CD4-positive, alpha-beta T cell (primary cell): ENCODE results near the gene MEIKIN. TPM values are rescaled to one million over a fixed set of nuclear protein-coding genes. Genes with fewer than 3 reads are reported as not detected.

ENCODE experiments used
- ATAC-seq: fragments of 200-7000 bp; cut with Tn5 transposase; one replicate; pipeline ENCODE4 v1.10.0; 2022; ENCODE audit warnings: mild to moderate bottlenecking; ENCODE audit not compliant: poor library complexity
- CTCF ChIA-PET: fragments of 350-600 bp; sonication (Branson Sonifier 250); formaldehyde crosslinking; loops from one replicate; lab custom pipeline; 2021; ENCODE audit warnings: antibody characterized with exemption, inconsistent platforms; lab: Charles Lee
- POLR2A ChIA-PET: fragments of 350-600 bp; sonication (Branson Sonifier 250); formaldehyde crosslinking; loops from one replicate; lab custom pipeline; 2021; ENCODE audit warnings: antibody characterized with exemption, inconsistent platforms; lab: Charles Lee
- DNase-seq, 14 experiments: peaks; one replicate each; pipeline ENCODE4 v3.0.0-alpha.2; 2013 to 2020; ENCODE audit warnings: mixed read lengths in 2 of 14
- H3K27ac ChIP-seq, 2 donors: one replicate each; pipeline versions ENCODE4 v1.5.1 to v1.7.0; 2013; ENCODE audit warnings: low read length in 2 of 2, low read depth in 1 of 2, mild to moderate bottlenecking in 1 of 2
- H3K27me3 ChIP-seq, 2 experiments: 1 replicate in 1 of 2; 2 replicates in 1 of 2; pipeline versions ENCODE4 v1.6.1 to v1.7.0; 2013; ENCODE audit warnings: low read length in 2 of 2, control low read depth in 1 of 2, mild to moderate bottlenecking in 1 of 2, moderate library complexity in 1 of 2; ENCODE audit not compliant: insufficient read depth in 2 of 2, control insufficient read depth in 1 of 2
- H3K36me3 ChIP-seq: one replicate; pipeline ENCODE4 v1.6.1; 2013; ENCODE audit warnings: low read length, control low read depth; ENCODE audit not compliant: insufficient read depth
- H3K4me1 ChIP-seq: one replicate; pipeline ENCODE4 v1.6.1; 2013; ENCODE audit warnings: low read length, control low read depth; ENCODE audit not compliant: insufficient read depth
- H3K4me3 ChIP-seq: one replicate; pipeline ENCODE4 v1.5.1; 2013; ENCODE audit warnings: mild to moderate bottlenecking, low read length, moderate library complexity
- H3K9me3 ChIP-seq, 2 experiments: 1 replicate in 1 of 2; 2 replicates in 1 of 2; pipeline versions ENCODE4 v1.6.1 to v1.7.0; 2013; ENCODE audit warnings: low read length in 2 of 2, mild to moderate bottlenecking in 2 of 2, control low read depth in 1 of 2, moderate library complexity in 1 of 2; ENCODE audit not compliant: control insufficient read depth in 1 of 2, insufficient read depth in 1 of 2
- H3K27ac Mint-ChIP-seq: one replicate; pipeline ENCODE4 v1.8.0; 2020; ENCODE audit warnings: mixed read lengths
- H3K27me3 Mint-ChIP-seq: one replicate; pipeline ENCODE4 v1.8.0; 2021; ENCODE audit warnings: mixed read lengths
- H3K36me3 Mint-ChIP-seq: one replicate; pipeline ENCODE4 v1.8.0; 2021; ENCODE audit warnings: low read depth, mixed read lengths
- H3K4me1 Mint-ChIP-seq: one replicate; pipeline ENCODE4 v1.8.0; 2021; ENCODE audit warnings: low read depth, mixed read lengths
- H3K4me3 Mint-ChIP-seq: one replicate; pipeline ENCODE4 v1.8.0; 2020; ENCODE audit warnings: mild to moderate bottlenecking, mixed read lengths
- H3K9me3 Mint-ChIP-seq: one replicate; pipeline ENCODE4 v1.8.0; 2020; ENCODE audit warnings: mixed read lengths
- intact Hi-C, 2 experiments: fragments of 100-400 bp; cut with DNase I in 1 of 2; cut with micrococcal nuclease in 1 of 2; formaldehyde crosslinking; loops; one replicate each; pipeline versions ENCODE4 v1.15.1 to v1.9.0; 2023 to 2025; cut with DNase I, micrococcal nuclease
- total RNA-seq, 174 experiments: library from RNA in 2 of 174; stranded (reverse) in 2 of 174; gene quantifications; one replicate each; pipeline ENCODE4 v1.2.3 and lab custom pipeline; 2021 to 2026
- TF ChIP-seq, protein P1 (sequence below): fragments of 200-600 bp; IDR thresholded peaks from one replicate; pipeline ENCODE4 v1.8.0; 2022; ENCODE audit warnings: antibody characterized with exemption, mild to moderate bottlenecking

The MEIKIN gene
- total RNA-seq, 2 experiments from 2014 or later: not detected

DNA sequence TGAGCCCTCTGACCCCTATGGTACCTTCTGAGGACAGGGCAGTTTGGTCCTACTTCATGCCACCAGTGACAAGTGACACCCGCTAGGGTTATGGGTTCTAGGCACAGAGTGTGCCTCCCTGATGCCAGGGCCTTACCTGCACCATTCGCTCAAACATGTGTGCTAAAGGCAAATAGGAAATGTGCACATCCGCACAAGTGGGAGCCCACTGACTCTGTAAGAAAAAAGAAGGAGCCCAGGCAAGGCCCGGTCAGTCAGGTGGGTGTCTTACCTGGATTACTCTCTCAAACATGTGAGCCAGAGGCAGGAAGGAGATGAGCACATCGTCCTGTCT, 29.1 kb upstream of the MEIKIN start:
- H3K4me1 ChIP-seq: peaks cover 54% of the 10 kb centered on the region
- ATAC-seq: peak; percentile 49
- H3K27me3 ChIP-seq: no peaks in the 10 kb centered on the region
- peak overlapping the region; percentile 71 to 72 for H3K27ac ChIP-seq
- Mint-ChIP-seq H3K27ac (peak overlapping the region; percentile 95), H3K27me3 (no peaks in the 10 kb centered on the region), H3K4me3 (peak overlapping the region; percentile 88), H3K9me3 (no peaks in the 10 kb centered on the region), H3K36me3 (peaks cover 39% of the 10 kb centered on the region), H3K4me1 (peaks cover 85% of the 10 kb centered on the region)
- H3K9me3 ChIP-seq: no peaks in the 10 kb centered on the region
- peaks cover 23% of the 10 kb centered on the region for H3K36me3 ChIP-seq
- ChIA-PET CTCF (no interaction called here), POLR2A (interaction anchor here (1.0 to 1.4 kb wide), 2 partner anchors 15 to 177 kb away, joined by 3 to 4 read pairs; partner anchors contain the start of gene FNIP1)
- peak overlapping the region; percentile 33 for H3K4me3 ChIP-seq
- intact Hi-C loops: no loop called here
- TF ChIP-seq, protein P1, sequence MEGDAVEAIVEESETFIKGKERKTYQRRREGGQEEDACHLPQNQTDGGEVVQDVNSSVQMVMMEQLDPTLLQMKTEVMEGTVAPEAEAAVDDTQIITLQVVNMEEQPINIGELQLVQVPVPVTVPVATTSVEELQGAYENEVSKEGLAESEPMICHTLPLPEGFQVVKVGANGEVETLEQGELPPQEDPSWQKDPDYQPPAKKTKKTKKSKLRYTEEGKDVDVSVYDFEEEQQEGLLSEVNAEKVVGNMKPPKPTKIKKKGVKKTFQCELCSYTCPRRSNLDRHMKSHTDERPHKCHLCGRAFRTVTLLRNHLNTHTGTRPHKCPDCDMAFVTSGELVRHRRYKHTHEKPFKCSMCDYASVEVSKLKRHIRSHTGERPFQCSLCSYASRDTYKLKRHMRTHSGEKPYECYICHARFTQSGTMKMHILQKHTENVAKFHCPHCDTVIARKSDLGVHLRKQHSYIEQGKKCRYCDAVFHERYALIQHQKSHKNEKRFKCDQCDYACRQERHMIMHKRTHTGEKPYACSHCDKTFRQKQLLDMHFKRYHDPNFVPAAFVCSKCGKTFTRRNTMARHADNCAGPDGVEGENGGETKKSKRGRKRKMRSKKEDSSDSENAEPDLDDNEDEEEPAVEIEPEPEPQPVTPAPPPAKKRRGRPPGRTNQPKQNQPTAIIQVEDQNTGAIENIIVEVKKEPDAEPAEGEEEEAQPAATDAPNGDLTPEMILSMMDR: no peak
- DNase-seq: peak in 3 of 14 experiments; percentile 5 to 42 (median 27)

GRCh38 chr5:131974016-131974415, 28.6 kb upstream of the MEIKIN start:
- ChIA-PET CTCF (no interaction called here), POLR2A (interaction anchor here (0.6 to 1.4 kb wide), 4 partner anchors 11 to 177 kb away, joined by 3 to 4 read pairs (median 3); partner anchors contain the start of gene FNIP1)
- intact Hi-C loops: no loop called here
- peak overlapping the region; percentile 95 for H3K27ac Mint-ChIP-seq
- TF ChIP-seq, protein P1: no peak
- peak overlapping the region; percentile 33 for H3K4me3 ChIP-seq
- H3K9me3 ChIP-seq: no peaks in the 10 kb centered on the region
- H3K4me1 ChIP-seq: peaks cover 54% of the 10 kb centered on the region
- H3K36me3 ChIP-seq: peaks cover 25% of the 10 kb centered on the region
- no peaks in the 10 kb centered on the region for H3K27me3 ChIP-seq
- H3K9me3 Mint-ChIP-seq: no peaks in the 10 kb centered on the region
- no peak for ATAC-seq
- H3K4me3 Mint-ChIP-seq: peak overlapping the region; percentile 88
- peak overlapping the region; percentile 71 to 72 for H3K27ac ChIP-seq
- no peaks in the 10 kb centered on the region for H3K27me3 Mint-ChIP-seq
- H3K4me1 Mint-ChIP-seq: peaks cover 84% of the 10 kb centered on the region
- peaks cover 44% of the 10 kb centered on the region for H3K36me3 Mint-ChIP-seq
- DNase-seq: no peak

- no peaks in the 10 kb centered on the region for H3K27me3 Mint-ChIP-seq
- intact Hi-C loops: no loop called here
- Histone ChIP-seq H3K4me1 (peaks cover 54% of the 10 kb centered on the region), H3K27me3 (no peaks in the 10 kb centered on the region), H3K9me3 (no peaks in the 10 kb centered on the region), H3K27ac (peak overlapping the region; percentile 52 to 72), H3K4me3 (no peak overlapping the region), H3K36me3 (peaks cover 29% of the 10 kb centered on the region)
- H3K9me3 Mint-ChIP-seq: no peaks in the 10 kb centered on the region
- ChIA-PET CTCF (no interaction called here), POLR2A (interaction anchor here (1.0 to 1.4 kb wide), 2 partner anchors 10 to 176 kb away, joined by 3 to 4 read pairs; partner anchors contain the start of gene FNIP1)
- ATAC-seq (no peak), DNase-seq (no peak)
- peaks cover 53% of the 10 kb centered on the region for H3K36me3 Mint-ChIP-seq
- H3K4me3 Mint-ChIP-seq: peak overlapping the region; percentile 40
- peaks cover 85% of the 10 kb centered on the region for H3K4me1 Mint-ChIP-seq
- peak overlapping the region; percentile 95 for H3K27ac Mint-ChIP-seq
- TF ChIP-seq, protein P1: no peak
These were observed 27.7 kb upstream of the MEIKIN start for GRCh38 chr5:131973089-131973712.
